Mammary epithelial cell (primary cell): ENCODE results near the gene ECHDC3.

Experiments used
- EZH2 ChIP-seq: IDR thresholded peaks from 2 replicates; pipeline ENCODE4 v1.6.1; 2012; ENCODE audit warnings: low read length, inconsistent platforms, borderline replicate concordance
- TF ChIP-seq, protein P1 (sequence below), 2 donors: IDR thresholded peaks in 1 of 2; conservative IDR thresholded peaks in 1 of 2; 2 replicates each; pipeline ENCODE4 v1.5.1; 2011 to 2012; ENCODE audit warnings: inconsistent platforms in 2 of 2, low read length in 2 of 2, mild to moderate bottlenecking in 2 of 2, control low read depth in 1 of 2, low read depth in 1 of 2; ENCODE audit not compliant: insufficient read depth in 1 of 2; ENCODE audit errors: extremely low read depth in 1 of 2

DNA sequence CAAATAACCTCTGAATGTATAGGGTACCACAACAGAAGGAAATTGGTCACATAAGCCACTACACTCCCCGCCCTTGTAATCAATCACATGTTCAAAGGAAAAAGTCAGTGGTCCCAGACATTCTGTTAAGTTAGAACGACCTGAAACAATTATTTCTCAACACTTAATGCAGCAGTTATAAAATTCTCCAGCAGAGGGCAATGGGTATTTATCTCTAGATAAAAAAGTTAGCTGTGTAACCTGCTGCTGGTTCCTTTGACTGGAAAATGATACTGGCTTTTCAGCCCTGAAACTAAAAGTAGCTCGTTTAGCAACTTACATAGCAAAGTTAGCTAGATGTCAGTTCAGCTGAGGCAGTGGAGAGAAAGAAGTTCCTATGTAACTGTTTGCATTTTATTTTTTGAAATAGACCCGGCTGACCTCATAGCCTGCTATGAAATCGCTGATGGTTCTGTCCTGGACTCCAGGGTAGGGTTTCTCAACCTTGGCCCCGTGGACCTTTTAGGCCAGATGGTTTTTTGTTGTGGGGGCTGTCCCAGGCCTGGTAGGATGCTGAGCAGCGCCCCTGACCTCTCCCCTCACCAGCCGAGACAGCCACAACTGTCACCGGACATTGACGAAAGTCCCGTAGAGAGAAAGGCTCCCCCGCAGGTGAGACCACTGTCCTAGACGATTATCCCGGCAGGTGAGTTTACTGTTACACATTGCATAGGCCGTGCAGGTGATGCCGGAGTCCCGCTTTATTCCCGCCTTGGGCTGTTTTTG lies 40.8 kb downstream of the ECHDC3 start:
- TF ChIP-seq EZH2, result no peak
- TF ChIP-seq, protein P1, sequence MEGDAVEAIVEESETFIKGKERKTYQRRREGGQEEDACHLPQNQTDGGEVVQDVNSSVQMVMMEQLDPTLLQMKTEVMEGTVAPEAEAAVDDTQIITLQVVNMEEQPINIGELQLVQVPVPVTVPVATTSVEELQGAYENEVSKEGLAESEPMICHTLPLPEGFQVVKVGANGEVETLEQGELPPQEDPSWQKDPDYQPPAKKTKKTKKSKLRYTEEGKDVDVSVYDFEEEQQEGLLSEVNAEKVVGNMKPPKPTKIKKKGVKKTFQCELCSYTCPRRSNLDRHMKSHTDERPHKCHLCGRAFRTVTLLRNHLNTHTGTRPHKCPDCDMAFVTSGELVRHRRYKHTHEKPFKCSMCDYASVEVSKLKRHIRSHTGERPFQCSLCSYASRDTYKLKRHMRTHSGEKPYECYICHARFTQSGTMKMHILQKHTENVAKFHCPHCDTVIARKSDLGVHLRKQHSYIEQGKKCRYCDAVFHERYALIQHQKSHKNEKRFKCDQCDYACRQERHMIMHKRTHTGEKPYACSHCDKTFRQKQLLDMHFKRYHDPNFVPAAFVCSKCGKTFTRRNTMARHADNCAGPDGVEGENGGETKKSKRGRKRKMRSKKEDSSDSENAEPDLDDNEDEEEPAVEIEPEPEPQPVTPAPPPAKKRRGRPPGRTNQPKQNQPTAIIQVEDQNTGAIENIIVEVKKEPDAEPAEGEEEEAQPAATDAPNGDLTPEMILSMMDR (conservative IDR thresholded peaks at IDR 0.05 in 1 of 2, IDR thresholded peaks at IDR 0.05 in 1 of 2; ENCODE audit: extremely low read depth in 1 of 2, insufficient read depth in 1 of 2, low read depth in 1 of 2, low read length in 2 of 2), result peak; percentile 64 to 73
